Measurements from ENCODE around the gene ECHDC3. TPM values are rescaled to one million over a fixed set of nuclear protein-coding genes. Genes with fewer than 3 reads are reported as not detected.

The ECHDC3 gene
- total and polyA plus RNA-seq, 2 of the 13 experiments (the other 11 are each of a cell fraction or from before 2014, with no cell fraction given), result not detected

DNA sequence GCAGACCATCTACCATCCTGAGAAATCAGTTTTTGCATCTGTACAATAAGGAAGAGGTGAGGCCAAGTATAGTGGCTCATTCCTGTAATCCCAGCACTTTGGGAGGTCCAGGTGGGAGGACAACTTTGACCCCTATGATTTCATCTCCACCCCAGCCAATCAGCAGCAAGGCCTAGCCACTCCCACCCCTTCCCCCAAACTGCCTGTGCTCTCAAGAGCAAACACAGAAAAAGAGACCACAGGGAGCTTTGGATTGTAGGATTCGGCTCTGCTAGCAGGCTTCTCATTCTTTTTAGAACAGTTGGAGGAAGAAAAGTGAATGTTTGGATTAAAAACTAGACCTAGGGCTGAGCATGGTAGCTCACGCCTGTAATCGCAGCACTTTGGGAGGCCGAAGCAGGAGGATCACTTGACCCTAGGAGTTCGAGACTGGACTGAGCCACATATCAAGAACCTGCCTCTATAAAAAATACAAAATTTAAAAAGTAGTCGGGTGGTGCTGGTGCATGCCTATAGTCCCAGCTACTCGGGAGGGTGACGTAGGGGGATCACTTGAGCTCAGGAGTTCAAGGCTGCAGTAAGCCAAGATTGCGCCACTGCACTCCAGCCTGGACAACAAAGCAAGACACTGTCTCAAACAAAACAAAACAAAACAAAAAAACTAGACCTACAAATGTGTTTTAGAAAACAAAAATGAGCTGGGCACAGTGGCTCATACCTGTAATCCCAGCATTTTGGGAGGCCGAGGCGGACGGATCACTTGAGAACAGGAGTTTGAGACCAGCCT is 55.9 kb downstream of the ECHDC3 start (continued):
- no peak for TF ChIP-seq MLLT10 (CRISPR knock-in tag; IDR thresholded peaks at IDR 0.05)
- TF ChIP-seq ZNF441 (CRISPR knock-in tag; IDR thresholded peaks at IDR 0.05; ENCODE audit: borderline replicate concordance), result no peak
- TF ChIP-seq ZEB1 (IDR thresholded peaks at IDR 0.05; ENCODE audit: insufficient replicate concordance, low read depth), result no peak
- TF ChIP-seq, protein P1, sequence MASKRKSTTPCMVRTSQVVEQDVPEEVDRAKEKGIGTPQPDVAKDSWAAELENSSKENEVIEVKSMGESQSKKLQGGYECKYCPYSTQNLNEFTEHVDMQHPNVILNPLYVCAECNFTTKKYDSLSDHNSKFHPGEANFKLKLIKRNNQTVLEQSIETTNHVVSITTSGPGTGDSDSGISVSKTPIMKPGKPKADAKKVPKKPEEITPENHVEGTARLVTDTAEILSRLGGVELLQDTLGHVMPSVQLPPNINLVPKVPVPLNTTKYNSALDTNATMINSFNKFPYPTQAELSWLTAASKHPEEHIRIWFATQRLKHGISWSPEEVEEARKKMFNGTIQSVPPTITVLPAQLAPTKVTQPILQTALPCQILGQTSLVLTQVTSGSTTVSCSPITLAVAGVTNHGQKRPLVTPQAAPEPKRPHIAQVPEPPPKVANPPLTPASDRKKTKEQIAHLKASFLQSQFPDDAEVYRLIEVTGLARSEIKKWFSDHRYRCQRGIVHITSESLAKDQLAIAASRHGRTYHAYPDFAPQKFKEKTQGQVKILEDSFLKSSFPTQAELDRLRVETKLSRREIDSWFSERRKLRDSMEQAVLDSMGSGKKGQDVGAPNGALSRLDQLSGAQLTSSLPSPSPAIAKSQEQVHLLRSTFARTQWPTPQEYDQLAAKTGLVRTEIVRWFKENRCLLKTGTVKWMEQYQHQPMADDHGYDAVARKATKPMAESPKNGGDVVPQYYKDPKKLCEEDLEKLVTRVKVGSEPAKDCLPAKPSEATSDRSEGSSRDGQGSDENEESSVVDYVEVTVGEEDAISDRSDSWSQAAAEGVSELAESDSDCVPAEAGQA (IDR thresholded peaks at IDR 0.05; ENCODE audit: low read depth), result no peak
- TF ChIP-seq, protein P1 (CRISPR knock-in tag; IDR thresholded peaks at IDR 0.05; ENCODE audit: borderline replicate concordance), result no peak
- TF ChIP-seq, protein P2, sequence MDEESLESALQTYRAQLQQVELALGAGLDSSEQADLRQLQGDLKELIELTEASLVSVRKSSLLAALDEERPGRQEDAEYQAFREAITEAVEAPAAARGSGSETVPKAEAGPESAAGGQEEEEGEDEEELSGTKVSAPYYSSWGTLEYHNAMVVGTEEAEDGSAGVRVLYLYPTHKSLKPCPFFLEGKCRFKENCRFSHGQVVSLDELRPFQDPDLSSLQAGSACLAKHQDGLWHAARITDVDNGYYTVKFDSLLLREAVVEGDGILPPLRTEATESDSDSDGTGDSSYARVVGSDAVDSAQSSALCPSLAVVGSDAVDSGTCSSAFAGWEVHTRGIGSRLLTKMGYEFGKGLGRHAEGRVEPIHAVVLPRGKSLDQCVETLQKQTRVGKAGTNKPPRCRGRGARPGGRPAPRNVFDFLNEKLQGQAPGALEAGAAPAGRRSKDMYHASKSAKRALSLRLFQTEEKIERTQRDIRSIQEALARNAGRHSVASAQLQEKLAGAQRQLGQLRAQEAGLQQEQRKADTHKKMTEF (CRISPR knock-in tag; IDR thresholded peaks at IDR 0.05), result peak; percentile 24; the same call in 1 of the 2 replicates
- TF ChIP-seq, protein P3, sequence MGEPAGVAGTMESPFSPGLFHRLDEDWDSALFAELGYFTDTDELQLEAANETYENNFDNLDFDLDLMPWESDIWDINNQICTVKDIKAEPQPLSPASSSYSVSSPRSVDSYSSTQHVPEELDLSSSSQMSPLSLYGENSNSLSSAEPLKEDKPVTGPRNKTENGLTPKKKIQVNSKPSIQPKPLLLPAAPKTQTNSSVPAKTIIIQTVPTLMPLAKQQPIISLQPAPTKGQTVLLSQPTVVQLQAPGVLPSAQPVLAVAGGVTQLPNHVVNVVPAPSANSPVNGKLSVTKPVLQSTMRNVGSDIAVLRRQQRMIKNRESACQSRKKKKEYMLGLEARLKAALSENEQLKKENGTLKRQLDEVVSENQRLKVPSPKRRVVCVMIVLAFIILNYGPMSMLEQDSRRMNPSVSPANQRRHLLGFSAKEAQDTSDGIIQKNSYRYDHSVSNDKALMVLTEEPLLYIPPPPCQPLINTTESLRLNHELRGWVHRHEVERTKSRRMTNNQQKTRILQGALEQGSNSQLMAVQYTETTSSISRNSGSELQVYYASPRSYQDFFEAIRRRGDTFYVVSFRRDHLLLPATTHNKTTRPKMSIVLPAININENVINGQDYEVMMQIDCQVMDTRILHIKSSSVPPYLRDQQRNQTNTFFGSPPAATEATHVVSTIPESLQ (CRISPR knock-in tag; conservative IDR thresholded peaks at IDR 0.05), result no peak
- TF ChIP-seq AKAP8 (CRISPR knock-in tag; IDR thresholded peaks at IDR 0.05), result no peak
- TF ChIP-seq, protein P4, sequence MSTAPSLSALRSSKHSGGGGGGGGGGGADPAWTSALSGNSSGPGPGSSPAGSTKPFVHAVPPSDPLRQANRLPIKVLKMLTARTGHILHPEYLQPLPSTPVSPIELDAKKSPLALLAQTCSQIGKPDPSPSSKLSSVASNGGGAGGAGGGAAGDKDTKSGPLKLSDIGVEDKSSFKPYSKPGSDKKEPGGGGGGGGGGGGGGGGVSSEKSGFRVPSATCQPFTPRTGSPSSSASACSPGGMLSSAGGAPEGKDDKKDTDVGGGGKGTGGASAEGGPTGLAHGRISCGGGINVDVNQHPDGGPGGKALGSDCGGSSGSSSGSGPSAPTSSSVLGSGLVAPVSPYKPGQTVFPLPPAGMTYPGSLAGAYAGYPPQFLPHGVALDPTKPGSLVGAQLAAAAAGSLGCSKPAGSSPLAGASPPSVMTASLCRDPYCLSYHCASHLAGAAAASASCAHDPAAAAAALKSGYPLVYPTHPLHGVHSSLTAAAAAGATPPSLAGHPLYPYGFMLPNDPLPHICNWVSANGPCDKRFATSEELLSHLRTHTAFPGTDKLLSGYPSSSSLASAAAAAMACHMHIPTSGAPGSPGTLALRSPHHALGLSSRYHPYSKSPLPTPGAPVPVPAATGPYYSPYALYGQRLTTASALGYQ (CRISPR knock-in tag; IDR thresholded peaks at IDR 0.05), result no peak
- no peak for TF ChIP-seq AGO1 (IDR thresholded peaks at IDR 0.05; ENCODE audit: low read depth, low read length, poor library complexity, severe bottlenecking)
- TF ChIP-seq ZNF766 (CRISPR knock-in tag; IDR thresholded peaks at IDR 0.05; ENCODE audit: borderline replicate concordance), result no peak
- TF ChIP-seq KLF6 (CRISPR knock-in tag; IDR thresholded peaks at IDR 0.05), result no peak
- TF ChIP-seq ZMAT3 (CRISPR knock-in tag; conservative IDR thresholded peaks at IDR 0.05), result no peak
- TF ChIP-seq, protein P5, sequence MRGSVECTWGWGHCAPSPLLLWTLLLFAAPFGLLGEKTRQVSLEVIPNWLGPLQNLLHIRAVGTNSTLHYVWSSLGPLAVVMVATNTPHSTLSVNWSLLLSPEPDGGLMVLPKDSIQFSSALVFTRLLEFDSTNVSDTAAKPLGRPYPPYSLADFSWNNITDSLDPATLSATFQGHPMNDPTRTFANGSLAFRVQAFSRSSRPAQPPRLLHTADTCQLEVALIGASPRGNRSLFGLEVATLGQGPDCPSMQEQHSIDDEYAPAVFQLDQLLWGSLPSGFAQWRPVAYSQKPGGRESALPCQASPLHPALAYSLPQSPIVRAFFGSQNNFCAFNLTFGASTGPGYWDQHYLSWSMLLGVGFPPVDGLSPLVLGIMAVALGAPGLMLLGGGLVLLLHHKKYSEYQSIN (CRISPR knock-in tag; IDR thresholded peaks at IDR 0.05; ENCODE audit: borderline replicate concordance), result no peak
- TF ChIP-seq ASH2L (IDR thresholded peaks at IDR 0.05; ENCODE audit: insufficient read length, low read depth, low read length), result no peak
- peak; percentile 95 for TF ChIP-seq ZNF121 (CRISPR knock-in tag; IDR thresholded peaks at IDR 0.05)

Data from HepG2 (cell line).